HG02763 (cell line): ENCODE measurements around the gene GALNT6.

ENCODE experiments used
- ATAC-seq: cut with Tn5 transposase; IDR thresholded peaks from one replicate; pipeline ENCODE4 v1.9.1; 2021; ENCODE audit warnings: mild to moderate bottlenecking, moderate library complexity; ENCODE audit not compliant: unreplicated experiment

Gene GALNT6, protein sequence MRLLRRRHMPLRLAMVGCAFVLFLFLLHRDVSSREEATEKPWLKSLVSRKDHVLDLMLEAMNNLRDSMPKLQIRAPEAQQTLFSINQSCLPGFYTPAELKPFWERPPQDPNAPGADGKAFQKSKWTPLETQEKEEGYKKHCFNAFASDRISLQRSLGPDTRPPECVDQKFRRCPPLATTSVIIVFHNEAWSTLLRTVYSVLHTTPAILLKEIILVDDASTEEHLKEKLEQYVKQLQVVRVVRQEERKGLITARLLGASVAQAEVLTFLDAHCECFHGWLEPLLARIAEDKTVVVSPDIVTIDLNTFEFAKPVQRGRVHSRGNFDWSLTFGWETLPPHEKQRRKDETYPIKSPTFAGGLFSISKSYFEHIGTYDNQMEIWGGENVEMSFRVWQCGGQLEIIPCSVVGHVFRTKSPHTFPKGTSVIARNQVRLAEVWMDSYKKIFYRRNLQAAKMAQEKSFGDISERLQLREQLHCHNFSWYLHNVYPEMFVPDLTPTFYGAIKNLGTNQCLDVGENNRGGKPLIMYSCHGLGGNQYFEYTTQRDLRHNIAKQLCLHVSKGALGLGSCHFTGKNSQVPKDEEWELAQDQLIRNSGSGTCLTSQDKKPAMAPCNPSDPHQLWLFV

DNA sequence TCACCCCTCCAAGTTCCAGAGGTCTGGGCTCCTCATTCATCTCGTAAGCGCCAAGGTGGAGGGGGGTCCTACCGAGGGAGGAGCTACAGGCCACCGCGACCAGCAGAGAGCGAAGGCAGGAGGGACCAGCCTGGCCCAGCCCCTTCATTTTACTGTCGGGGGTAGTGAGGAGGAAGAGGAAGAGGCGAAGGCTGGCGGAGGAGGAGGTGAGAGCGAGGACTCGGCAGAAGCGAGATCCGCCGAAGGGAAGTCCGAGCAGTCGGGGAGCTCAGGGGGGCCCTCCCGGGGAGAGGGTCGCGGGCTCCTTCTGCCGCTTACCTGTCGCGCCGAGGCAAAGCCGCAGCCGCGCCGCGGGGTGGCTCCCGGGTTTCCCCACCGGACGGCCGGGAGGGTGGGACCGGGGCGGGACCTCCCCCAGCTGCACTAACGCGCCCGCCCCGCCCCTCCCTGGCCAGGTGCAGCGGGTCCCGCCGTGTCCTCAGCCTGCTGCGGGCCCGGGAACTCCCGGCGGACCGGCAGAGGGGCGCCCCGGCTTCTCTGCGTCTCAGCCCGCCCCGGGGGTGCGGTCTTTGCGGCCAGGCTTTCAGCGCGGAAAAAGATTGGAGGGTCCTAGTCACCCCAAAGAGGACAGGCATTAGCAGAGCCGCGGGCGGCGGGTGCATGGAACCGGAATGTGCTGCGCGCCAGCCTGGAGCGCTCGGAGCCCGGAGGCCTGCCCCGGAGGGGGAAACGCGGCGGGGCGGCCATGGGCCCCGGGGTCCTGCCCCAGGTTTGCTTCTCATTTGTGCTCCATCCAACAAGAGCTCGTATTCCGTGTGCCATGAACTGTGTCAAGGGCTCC, at the start of gene GALNT6:
Gene GALNT6, minus strand, starts transcription at position 124 of the 841 bp plus-strand sequence. CDS start 11,625 bp downstream, outside the sequence.
- ATAC-seq = peak; percentile 46

DNA sequence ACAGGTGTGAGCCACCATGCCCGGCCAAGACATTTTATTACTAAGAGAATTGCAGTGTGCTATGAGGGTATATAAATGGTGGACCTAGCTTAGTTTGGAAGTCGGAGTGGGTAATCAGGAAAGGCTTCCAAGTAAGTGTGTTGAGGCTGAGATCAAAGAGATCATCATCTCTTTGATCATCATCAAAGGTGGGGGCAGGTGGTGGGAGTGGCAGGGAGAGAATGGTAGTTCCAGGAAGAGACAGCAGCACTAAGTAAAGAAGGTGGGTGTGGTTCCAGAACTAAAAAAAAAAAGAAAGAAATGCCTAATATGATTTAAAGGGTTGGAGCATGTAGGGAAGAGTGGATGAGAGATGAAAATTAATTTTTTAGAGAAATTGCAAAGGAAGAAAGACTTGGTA, 48.1 kb upstream of the GALNT6 start:
- no peak for ATAC-seq

DNA sequence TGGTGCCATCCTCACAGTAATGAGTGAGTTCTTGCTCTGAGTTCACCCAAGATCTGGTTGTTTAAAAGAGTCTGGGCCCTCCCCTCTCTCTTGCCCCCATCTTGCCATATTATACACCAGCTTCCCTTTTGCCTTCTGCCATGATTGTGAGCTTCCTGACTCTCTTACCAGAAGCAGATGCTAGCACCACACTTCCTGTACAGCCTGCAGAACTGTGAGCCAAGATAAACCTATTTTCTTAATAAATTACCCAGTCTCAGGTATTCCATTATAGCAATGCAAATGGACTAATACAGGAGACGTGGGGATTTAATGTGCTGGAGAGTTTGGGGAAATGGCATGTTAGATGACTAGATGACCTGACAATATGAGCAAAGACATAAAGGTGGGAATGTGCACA, 46.2 kb upstream of the GALNT6 start:
- ATAC-seq = no peak

DNA sequence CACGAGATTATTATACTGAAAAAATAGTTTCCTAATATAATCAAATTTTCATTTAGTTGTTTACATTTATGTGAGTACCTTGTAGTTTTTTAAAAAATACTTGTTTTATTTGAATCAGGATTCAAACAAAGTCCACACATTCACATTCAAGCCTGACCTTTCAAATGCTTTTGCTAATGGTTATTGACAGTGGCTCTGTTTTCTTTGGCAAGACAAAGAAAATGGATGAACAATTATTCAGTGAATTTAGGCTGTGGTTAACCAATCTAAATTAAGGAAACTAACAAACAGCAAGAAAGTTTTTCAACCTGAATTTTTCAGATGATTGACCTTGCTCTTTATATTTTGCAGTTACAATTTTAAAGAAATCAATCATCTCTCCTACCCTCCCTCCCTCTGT, 43.1 kb upstream of the GALNT6 start:
- no peak for ATAC-seq

DNA sequence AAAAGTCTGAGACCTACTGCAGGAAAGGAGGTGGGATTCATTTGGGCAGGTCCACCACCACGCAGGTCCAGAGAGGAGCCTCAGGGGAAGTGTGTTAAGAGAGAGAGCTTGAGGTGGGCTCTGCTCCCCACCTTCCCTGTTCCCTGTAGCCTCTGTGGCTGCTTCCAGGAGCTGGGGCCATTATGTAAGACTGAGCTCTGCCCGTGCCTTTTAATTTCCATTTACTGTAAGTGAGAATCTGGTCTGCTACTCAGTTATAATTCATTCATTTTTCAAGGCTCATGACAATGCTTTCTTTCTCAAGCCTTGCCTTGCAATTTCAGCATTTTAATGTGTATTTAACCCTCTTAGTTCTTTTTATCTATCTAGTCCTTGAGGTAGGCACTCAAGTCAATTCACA, 41.7 kb upstream of the GALNT6 start:
- ATAC-seq = no peak

DNA sequence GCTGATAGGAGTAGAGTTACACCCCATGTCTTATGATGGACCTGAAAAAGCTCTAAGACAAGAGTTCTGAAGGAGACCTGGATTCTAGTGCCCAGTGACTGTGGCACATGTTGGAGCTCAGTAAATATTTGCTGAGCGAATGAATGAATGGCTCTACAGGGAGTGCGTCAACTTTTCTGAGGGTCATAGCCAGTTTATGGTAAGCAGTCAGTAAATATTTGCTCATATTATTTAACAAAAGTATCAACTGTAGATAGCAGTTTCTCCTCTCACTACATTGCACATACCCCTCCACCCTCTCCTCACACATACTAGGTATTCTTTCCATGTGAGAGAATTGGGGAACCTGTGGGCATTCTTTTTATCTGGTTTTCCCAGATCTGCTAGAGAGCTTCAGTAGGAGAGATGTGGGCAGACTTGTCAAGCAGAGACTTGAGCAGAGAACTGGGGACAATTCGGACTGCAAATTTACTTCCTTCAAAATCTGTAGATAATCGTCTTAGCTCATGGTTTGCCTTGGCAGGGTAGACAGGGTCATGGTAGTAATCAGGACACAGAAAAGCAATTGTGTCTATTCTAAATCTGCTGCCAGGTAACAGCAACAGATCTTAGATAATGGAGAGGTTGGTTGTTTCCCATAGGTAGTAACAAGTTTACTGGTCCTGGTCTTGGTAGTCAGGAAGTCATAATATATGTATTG, 39.1 kb upstream of the GALNT6 start:
- no peak for ATAC-seq

DNA sequence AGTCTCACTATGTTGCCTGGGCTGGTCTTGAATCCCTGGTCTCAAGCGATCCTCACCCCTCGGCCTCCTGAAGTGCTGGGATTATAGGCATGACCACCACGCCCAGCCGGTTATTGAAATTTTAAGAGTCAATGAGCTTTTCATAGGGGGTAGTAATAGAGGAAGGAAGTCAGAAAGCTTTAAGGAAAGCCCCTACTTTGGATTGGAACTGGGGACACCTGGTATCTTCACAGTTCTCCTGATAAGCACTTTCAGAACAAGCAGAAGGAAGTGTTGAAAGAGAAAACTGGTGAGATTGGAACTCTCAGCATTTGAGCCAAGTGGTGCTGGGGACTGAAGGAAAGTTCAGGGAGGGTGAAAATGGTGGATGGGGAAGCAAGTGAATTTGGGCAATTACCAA, 38.5 kb upstream of the GALNT6 start:
- no peak for ATAC-seq

DNA sequence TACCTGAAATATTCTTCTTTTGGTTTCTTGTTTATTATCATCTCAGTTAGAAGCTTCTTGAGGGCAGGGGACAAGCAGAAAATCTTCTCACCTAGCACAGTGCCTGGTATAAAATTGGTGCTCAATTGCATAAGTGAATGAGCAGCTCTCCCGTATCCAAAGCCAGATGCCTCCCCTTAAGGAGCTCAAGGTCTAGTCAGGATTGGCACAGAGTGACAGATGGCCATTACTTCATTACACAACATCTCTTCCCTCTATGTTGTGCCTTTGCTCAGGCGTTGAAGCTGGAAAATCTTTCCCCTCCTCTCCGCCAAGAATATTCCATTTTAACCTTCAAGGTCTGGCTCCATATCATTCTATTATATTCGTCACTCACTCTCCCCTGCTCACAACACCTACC, 37.0 kb upstream of the GALNT6 start:
- ATAC-seq = no peak

DNA sequence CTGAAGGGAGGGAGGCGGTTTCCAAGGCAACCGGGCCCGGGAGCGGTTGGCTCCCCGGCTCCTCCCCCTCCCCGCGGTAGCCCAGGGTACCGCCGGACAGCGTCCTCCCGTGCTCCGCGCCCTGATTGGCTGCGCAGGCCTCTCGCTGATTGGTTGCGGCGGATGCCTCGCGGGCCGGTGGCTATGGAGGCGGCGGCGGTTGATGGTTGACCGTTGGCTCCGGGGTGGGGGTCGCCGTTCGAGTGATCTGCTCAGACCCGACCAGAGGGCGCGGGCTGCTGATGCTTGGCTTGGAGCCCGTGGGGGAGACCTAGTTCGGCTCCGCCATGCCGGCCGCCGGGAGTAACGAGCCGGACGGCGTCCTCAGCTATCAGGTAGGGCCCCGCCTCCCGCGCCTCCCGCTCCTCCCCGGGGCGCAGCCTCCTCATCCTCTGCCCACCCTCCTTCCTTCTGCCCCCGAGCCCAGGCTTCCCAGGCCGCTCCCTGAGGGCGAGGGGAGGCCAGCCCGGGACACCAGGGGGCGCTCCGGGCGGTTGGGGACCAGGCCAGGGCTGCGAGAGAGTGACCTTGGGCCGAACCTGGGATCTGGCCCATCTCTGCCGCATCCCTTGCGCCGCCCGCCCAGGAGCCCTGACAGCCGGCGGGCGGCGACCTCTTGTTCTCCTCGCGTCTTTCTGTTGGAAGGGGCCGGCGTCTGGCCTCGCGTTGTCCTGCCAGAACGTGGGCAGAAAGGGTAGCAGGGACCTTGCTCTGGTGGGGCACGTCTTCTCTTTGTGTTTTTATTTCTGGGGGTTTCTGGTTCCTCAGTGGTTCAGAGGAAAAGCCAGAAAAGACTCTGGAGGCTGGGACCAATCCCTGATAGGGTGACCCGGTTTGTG, 33.7 kb upstream of the GALNT6 start, which contains the start of gene SLC4A8:
Gene SLC4A8, plus strand, starts transcription at position 170 of the 878 bp plus-strand sequence. Its CDS starts 157 bp downstream, at position 327.
- peak; percentile 77 for ATAC-seq

DNA sequence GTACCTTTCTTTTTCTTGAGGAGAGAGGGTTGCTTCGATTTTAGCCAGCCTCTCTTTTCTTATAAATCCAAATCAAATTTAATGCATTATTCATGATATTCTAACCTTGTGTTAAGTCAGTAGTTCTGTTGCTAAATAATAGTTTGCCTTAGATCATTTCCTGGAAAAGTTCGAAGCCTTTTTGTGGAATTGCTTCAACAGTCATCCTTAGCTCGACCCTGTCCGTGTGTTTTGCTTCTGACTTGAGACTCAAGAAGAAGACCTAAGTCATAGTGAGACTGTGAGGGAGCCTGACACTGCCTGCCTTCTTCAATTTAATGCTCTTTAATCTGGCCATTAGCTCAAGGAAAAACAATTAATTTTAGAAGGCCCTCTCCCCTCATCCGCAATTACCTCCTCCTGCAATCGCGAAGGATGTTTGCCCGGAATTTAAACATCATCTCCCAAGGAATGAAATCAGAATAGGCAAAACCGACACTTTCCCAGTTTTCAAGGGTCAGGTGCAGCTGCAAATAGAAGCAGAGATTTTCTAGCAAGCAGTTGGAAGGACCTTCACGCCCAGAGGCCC, 33.0 kb upstream of the GALNT6 start:
- no peak for ATAC-seq

DNA sequence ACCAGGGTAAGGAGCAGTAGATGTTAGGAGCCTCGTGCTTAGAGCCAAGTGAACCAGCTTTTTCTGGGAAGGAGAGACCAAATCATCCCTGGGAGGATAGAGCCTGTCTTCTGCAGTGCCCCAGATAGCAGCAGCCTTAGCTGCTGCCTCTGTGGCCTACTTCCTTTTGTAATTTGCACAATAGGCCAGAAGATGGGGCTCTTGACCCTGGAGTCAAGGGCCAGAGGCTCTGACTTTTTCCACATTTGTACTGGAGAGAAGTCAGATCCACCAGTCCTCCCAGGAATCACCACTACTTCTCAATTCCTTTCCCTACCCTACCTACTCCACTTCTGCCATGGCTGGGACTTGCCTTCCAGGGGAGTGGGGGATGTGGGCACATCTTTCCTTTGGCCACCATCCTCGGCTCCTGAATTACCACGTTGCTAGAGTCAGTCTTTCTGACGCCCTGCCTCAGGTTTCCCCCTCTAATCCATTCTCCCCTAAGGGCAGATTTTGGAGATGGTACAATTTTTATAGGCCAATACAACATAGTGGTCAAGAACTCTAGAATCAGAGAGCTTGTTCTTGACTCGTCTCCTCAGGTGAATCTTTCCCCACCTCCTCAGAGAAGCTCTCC, 30.2 kb upstream of the GALNT6 start:
- no peak for ATAC-seq

DNA sequence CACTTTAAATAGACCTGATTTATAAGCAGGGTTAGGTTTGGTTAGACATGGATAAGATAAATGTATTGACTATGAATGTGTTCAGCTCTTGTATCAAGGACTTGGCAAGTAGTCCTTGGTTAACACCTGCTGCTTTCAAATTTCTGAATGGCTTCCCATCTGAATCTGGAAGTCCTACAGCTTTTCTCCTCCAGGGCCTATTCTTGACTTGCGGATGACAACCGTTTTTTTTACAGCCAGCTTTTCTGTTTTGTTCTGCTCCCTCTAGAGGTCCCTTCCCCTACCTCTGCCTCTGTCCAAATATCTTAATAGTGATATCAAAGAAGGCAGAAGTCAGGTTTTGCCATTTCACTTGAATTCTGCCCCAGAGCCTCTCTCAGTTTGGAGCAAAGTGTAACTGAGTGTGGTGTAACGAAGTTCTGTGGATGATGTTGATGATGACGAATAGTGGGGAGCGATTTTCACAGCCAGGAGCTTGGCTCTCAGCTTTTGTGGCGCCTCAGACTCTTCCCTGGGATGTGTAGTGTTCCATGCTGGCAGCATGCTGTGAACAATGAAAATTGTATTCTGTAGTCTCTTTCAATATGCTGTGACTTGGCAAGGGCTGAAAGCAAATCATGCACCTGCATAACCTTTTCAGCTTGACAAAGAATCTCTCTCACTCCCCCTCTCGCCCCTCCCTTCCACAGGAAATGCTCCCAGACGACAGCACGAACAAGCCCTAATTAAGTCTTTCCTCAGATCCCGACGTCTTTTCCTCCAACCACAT, 28.4 kb upstream of the GALNT6 start:
- no peak for ATAC-seq

DNA sequence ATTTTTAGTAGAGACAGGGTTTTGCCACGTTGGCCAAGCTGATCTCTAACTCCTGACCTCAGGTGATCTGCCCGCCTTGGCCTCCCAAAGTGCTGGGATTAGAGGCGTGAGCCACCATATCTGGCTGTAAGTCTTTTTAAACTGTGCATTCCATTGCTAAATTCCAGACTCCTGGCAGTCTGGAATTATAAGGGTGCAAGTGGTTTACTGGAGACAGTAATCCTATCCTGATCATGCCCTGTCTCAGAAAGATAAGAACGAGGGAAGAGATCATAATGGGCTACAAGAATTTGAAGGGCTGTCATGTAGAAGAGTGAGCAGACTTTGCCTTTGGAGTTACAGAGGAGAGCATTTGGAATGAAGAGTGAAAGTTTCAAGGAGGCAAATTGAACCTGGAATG, 26.6 kb upstream of the GALNT6 start:
- no peak for ATAC-seq

DNA sequence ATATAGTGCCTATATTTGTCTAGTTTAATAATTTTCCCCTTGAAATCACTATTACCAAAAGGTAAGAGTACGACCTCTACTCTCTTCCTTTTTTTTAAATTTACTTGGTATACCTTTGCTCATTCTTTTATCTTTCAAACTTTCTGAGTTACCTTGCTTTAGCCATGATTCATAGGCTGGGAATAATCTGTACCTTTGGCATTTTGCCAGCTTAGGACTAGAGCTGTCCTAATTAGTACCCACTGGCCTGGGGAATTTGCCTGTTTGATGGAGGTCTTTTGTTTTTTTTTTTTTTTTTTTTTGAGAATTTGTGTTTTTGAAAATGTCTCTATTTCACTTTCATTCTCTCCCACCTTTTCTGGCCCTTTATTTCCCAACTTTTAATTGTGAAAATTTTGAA, 24.7 kb upstream of the GALNT6 start:
- no peak for ATAC-seq

DNA sequence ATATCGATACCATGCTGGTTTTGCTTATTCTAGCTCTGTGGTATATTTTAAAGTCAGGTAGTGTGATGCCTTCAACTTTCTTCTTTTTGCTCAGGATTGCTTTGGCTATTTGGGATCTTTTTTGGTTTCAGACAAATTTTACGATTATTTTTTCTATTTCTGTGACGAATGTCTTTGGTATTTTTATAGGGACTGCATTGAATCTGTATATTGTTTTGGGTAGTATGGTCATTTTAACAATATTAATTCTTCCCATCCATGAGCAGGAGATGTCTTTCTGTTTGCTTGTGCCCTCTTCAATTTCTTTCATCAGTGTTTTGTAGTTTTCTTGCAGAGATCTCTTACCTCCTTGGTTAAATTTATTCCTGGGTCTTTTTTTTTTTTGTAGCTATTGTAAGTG, 22.6 kb upstream of the GALNT6 start:
- ATAC-seq = no peak

DNA sequence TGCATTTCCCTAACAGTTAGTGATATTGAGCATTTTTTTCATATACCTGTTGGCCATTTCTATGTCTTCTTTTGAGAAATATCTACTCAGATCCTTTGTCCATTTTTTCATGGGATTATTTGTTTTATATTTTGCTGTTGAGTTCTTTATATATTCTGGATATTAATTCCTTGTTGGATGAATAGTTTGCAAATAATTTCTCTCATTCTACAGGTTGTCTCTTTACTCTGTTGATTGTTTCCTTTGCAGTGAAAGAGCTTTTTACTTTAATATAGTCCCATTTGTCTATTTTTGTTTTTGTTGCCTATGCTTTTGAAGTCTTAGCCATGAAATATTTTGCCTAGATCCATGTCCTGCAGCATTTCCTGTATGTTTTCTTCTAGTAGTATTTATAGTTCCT, 21.9 kb upstream of the GALNT6 start:
- no peak for ATAC-seq

DNA sequence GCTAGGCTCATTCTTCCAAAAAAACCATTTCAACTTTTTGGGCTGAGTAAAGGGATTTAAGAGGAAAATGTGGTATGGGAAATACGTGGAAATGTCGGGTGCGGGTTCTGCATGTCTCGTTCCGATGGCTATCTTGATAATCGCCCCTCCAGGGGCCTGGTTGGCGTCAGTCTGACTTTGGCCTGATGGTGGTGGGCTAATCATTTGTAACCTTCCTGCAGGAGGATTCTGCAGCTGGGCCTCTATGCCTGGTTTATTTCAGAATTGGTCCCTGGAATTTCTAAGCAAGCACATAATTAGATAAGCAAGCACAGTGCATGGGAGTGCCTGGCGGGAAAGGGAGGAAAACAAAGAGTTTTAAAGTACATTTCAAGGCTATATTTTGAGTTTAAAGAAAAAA, 18.6 kb upstream of the GALNT6 start:
- ATAC-seq = no peak

DNA sequence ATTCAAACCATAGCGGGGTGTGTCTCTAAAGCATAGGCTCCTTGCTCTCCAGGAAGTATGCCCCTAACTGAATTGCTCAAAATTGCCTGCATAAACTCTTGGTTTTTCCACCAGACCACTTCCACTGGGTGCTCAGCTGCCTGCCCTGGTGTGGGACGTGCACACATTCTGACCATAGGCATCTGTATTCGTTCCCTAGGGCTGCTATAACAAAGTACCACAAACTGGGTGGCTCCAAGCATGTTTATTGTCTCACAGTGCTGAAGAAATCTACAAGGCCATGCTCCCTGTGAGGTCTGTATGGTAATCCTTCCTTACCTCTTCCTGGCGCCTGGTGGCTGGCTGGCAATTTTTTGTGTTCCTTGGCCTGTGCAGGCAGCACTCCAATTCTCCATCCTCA, 16.4 kb upstream of the GALNT6 start:
- no peak for ATAC-seq
